Stimulated activated CD8-positive, alpha-beta memory T cell treated with anti-CD3 and anti-CD28 coated beads, Interleukin-4, amount 100 ng/mL, for 24 hours (primary cell): Measurements from ENCODE around the gene JMJD6.

Experiments used
- DNase-seq: peaks from one replicate; pipeline ENCODE4 v3.0.0-alpha.2; 2020; ENCODE audit warnings: low read depth

JMJD6 gene

GRCh38 chr17:76678330-76678729, 48.1 kb downstream of the JMJD6 start:
- no peak for DNase-seq

- DNase-seq = no peak
Measured at GRCh38 chr17:76677406-76677805, 49.0 kb downstream of the JMJD6 start.

- DNase-seq = no peak
Measured at GRCh38 chr17:76676629-76677028, 49.8 kb downstream of the JMJD6 start.

- DNase-seq = no peak
Measured at GRCh38 chr17:76675648-76676047, 50.8 kb downstream of the JMJD6 start.

- DNase-seq = no peak
Measured at GRCh38 chr17:76674600-76674999, 51.8 kb downstream of the JMJD6 start.

GRCh38 chr17:76673729-76674128, 52.7 kb downstream of the JMJD6 start:
- no peak for DNase-seq

- no peak for DNase-seq
Measured at GRCh38 chr17:76672892-76673291, 53.5 kb downstream of the JMJD6 start.

GRCh38 chr17:76672270-76672851, 54.0 kb downstream of the JMJD6 start:
- no peak for DNase-seq

GRCh38 chr17:76671912-76672262, 54.5 kb downstream of the JMJD6 start:
- DNase-seq = no peak

GRCh38 chr17:76671123-76671911, 55.1 kb downstream of the JMJD6 start:
- DNase-seq = peak; percentile 99

GRCh38 chr17:76670718-76671122, 55.7 kb downstream of the JMJD6 start:
- DNase-seq = no peak

GRCh38 chr17:76670020-76670717, 56.2 kb downstream of the JMJD6 start:
- no peak for DNase-seq
